HG03571 (cell line): ENCODE data around the gene DLX3.

ENCODE experiments used
- ATAC-seq: cut with Tn5 transposase; IDR thresholded peaks from one replicate; pipeline ENCODE4 v1.9.1; 2021; ENCODE audit not compliant: unreplicated experiment

The DLX3 gene

GRCh38 chr17:49959183-49959935, 35.7 kb downstream of the DLX3 start:
- no peak for ATAC-seq

- no peak for ATAC-seq
Measured at GRCh38 chr17:49958723-49959122, 36.3 kb downstream of the DLX3 start.

GRCh38 chr17:49957350-49957749, 37.7 kb downstream of the DLX3 start:
- ATAC-seq: no peak

GRCh38 chr17:49956780-49957179, 38.2 kb downstream of the DLX3 start:
- ATAC-seq: no peak

- ATAC-seq: no peak
Measured at GRCh38 chr17:49955157-49955556, 39.9 kb downstream of the DLX3 start.

- no peak for ATAC-seq
Measured at GRCh38 chr17:49952912-49953497, 42.0 kb downstream of the DLX3 start.

GRCh38 chr17:49952209-49952911, 42.7 kb downstream of the DLX3 start:
- ATAC-seq: no peak

- no peak for ATAC-seq
Measured at GRCh38 chr17:49951362-49952082, 43.5 kb downstream of the DLX3 start.

- ATAC-seq: no peak
Measured at GRCh38 chr17:49949634-49950033, 45.4 kb downstream of the DLX3 start.

- no peak for ATAC-seq
Measured at GRCh38 chr17:49946964-49947584, 48.0 kb downstream of the DLX3 start.

GRCh38 chr17:49946208-49946607, 48.8 kb downstream of the DLX3 start:
- ATAC-seq: no peak

GRCh38 chr17:49944273-49944870, 50.7 kb downstream of the DLX3 start:
- no peak for ATAC-seq

- no peak for ATAC-seq
Measured at GRCh38 chr17:49942947-49943346, 52.1 kb downstream of the DLX3 start.

- no peak for ATAC-seq
Measured at GRCh38 chr17:49941427-49941826, 53.6 kb downstream of the DLX3 start.
